Measurements from ENCODE around the gene HIVEP3. TPM values are rescaled to one million over a fixed set of nuclear protein-coding genes. Genes with fewer than 3 reads are reported as not detected.
A peak's percentile ranks its signal among the peaks of the same experiment; 100 is the strongest.

Gene HIVEP3
- total RNA-seq, 2 donors from 2014 or later = 2.3 to 12.8 TPM

DNA sequence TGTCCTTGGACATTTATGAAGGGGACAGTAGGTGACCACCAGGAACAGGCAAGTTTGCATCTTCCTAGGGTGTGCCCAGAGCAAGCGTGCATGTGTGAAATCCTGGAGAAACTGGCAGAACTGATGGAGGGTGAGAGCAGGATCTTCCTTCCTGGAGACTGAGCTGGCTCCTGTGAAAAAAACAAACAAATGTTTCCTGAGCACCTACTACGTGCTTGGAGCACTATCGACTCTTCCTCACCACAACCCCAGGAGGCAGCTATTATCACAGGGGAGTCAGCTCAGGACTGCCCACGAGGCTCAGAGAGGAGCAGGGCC is 432.7 kb downstream of the HIVEP3 start:
- no peak for DNase-seq (ENCODE audit: low spot score)
- Histone ChIP-seq H3K4me1 (ENCODE audit: control insufficient read depth in 1 of 2, low read depth in 2 of 2) (peaks cover 0 to 37% of the 10 kb centered on the region in 2 donors), H3K27ac (no peak overlapping the region), H3K27me3 (replicated peaks; ENCODE audit: insufficient read depth) (no peaks in the 10 kb centered on the region), H3K36me3 (no peaks in the 10 kb centered on the region), H3K9me3 (no peaks in the 10 kb centered on the region), H3K4me3 (no peak overlapping the region)
- ATAC-seq (ENCODE audit: insufficient number of reproducible peaks, low FRiP score, low read depth) = no peak
- TF ChIP-seq, protein P1, sequence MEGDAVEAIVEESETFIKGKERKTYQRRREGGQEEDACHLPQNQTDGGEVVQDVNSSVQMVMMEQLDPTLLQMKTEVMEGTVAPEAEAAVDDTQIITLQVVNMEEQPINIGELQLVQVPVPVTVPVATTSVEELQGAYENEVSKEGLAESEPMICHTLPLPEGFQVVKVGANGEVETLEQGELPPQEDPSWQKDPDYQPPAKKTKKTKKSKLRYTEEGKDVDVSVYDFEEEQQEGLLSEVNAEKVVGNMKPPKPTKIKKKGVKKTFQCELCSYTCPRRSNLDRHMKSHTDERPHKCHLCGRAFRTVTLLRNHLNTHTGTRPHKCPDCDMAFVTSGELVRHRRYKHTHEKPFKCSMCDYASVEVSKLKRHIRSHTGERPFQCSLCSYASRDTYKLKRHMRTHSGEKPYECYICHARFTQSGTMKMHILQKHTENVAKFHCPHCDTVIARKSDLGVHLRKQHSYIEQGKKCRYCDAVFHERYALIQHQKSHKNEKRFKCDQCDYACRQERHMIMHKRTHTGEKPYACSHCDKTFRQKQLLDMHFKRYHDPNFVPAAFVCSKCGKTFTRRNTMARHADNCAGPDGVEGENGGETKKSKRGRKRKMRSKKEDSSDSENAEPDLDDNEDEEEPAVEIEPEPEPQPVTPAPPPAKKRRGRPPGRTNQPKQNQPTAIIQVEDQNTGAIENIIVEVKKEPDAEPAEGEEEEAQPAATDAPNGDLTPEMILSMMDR (IDR thresholded peaks at IDR 0.05) = no peak

DNA sequence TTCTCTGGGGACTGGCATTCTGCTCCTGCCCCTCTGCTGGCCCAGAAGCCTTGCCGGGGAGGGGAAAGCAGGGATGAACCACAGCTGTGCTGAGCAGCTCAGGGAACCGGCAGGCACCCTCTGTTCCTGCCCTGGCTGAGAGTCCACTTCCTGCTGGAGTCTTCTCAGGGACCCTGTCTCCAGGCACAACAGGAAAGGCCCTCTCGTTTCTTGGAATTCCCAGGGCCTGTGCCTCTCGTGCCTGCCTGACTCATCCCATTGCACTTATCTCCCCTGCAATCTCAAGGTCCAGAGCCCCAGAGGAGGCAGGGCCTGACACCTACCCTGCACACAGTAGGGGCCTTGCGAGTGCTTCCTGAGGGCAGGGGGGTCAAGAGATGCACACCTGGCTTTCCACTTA is 433.1 kb downstream of the HIVEP3 start:
- TF ChIP-seq, protein P1 (IDR thresholded peaks at IDR 0.05) = no peak
- no peaks in the 10 kb centered on the region for H3K36me3 ChIP-seq
- peaks cover 0 to 36% of the 10 kb centered on the region in 2 donors for H3K4me1 ChIP-seq (ENCODE audit: control insufficient read depth in 1 of 2, low read depth in 2 of 2)
- H3K27ac ChIP-seq = no peak overlapping the region
- ATAC-seq (ENCODE audit: insufficient number of reproducible peaks, low FRiP score, low read depth) (no peak), DNase-seq (ENCODE audit: low spot score) (no peak)
- H3K4me3 ChIP-seq = no peak overlapping the region
- no peaks in the 10 kb centered on the region for H3K9me3 ChIP-seq
- H3K27me3 ChIP-seq (replicated peaks; ENCODE audit: insufficient read depth) = no peaks in the 10 kb centered on the region

DNA sequence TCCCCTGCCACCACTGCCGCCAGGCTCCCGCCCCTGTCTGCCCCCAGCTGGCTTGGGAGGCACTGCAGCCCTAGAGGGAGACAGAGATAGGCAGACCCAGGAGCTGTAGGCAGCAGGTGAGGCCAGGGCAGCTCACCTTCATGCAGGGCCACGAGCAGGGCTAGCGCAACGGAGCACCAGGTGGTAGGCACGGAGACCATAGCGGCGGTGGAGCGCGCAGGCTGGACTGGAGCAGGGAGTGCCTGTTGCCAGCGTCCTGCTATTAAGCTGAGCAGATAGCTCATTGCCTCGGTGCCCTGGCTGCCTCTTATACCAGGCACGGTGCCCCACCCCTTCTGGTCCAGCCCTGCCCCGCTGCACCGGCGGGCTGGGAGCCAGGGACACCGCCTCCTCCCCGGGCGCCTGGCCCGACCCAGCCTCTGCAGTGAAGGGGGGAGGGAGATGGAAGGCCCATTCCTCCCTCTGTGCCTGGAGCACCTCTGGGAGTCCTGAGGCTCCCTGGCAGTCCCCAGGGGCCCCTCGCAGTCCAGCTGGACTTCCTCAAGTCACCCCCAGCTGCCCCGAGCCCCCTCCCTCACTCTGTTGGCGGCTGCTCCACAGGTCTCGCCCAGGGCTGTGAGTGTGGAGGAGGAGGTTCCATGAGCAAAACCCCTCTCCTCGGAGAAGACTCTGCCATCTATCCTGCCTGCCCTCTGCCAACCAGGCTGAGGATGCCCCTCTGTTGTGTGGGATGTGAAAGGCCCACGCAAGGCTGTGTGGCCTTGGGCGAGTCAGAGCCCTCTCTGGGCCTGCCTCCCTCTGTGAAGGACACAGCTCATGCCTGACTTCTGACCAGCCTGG is 434.1 kb downstream of the HIVEP3 start, which contains the start of gene EDN2:
Gene EDN2, minus strand, starts transcription at position 282 of the 840 bp plus-strand sequence. Its CDS starts 82 bp downstream, at position 200.
- Histone ChIP-seq H3K36me3 (no peaks in the 10 kb centered on the region), H3K4me3 (no peak within 1 kb of the TSS), H3K27me3 (replicated peaks; ENCODE audit: insufficient read depth) (no peaks in the 10 kb centered on the region), H3K9me3 (no peaks in the 10 kb centered on the region), H3K27ac (no peak within 1 kb of the TSS), H3K4me1 (ENCODE audit: control insufficient read depth in 1 of 2, low read depth in 2 of 2) (peaks cover 0 to 46% of the 10 kb centered on the region in 2 donors)
- no peak for ATAC-seq (ENCODE audit: insufficient number of reproducible peaks, low FRiP score, low read depth)
- DNase-seq (ENCODE audit: low spot score) = no peak
- TF ChIP-seq, protein P1 (IDR thresholded peaks at IDR 0.05) = peak; percentile 12

DNA sequence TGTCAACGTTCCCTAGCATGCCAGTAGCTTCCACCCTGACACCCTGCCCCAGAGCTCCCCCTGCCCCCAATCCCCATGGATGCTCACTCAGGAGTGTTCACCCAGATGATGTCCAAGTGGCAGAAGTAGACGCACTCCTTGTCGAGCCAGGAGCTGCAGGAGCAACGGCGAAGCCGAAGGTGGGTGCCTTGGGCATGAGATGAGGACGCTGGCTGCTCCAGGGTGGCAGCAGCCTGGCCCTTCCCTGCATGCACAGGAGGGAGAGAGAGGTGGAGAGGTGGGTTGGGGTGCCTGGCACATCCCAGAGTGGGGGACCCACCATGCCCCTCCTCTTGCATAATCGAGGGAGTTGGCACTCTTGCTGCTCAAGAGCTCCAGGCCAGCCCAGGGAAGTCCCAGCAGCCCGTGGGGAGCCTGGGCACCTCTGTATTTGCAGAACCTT is 434.7 kb downstream of the HIVEP3 start:
- Histone ChIP-seq H3K4me3 (no peak overlapping the region), H3K36me3 (no peaks in the 10 kb centered on the region), H3K4me1 (ENCODE audit: control insufficient read depth in 1 of 2, low read depth in 2 of 2) (peaks cover 3 to 53% of the 10 kb centered on the region in 2 donors), H3K9me3 (no peaks in the 10 kb centered on the region), H3K27ac (no peak overlapping the region), H3K27me3 (replicated peaks; ENCODE audit: insufficient read depth) (no peaks in the 10 kb centered on the region)
- DNase-seq (ENCODE audit: low spot score) (no peak), ATAC-seq (ENCODE audit: insufficient number of reproducible peaks, low FRiP score, low read depth) (no peak)
- TF ChIP-seq, protein P1 (IDR thresholded peaks at IDR 0.05) = no peak

DNA sequence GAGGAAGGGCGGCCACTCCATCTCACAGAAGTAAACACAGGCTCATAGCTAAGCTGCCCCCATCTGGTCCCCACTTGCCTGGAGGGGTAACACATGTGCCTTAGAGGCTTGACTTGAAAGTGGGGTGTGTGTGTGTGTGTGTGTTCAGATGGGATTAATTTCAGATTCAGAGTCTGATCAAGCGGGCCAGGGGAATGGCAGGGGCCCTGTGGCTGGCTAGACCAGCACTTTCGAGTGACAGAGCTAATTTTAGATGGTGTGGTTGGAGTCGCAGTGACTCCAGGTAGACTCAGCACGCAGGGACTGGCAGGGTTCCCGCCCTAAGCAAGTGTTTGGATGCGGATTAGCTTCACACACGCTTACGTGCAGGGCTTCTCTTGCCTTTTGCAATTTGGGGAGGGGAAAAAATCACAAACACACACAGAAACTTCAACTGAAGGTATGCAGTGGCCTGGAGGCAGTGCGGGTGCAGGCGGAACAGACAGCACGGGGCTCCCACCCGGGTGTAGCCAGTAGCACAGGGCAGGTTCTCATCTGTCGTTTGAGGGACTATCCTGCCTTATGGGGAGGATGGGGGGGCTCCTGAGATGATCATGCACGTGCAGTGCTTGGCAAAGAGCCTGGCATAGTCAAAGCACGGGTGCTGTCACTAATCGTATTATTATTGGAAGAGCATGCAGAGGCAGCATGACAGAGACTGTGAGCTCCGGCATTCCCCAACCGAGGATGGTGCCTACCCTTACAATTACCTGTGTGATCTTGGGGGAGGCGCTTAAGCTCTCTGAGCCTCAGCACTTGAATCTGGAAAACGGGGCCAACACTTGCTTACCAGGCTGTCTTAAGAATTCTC is 435.5 kb downstream of the HIVEP3 start:
- Histone ChIP-seq H3K4me1 (ENCODE audit: control insufficient read depth in 1 of 2, low read depth in 2 of 2) (peaks cover 9 to 60% of the 10 kb centered on the region in 2 donors), H3K27me3 (replicated peaks; ENCODE audit: insufficient read depth) (no peaks in the 10 kb centered on the region), H3K36me3 (no peaks in the 10 kb centered on the region), H3K9me3 (no peaks in the 10 kb centered on the region), H3K4me3 (no peak overlapping the region), H3K27ac (no peak overlapping the region)
- DNase-seq (ENCODE audit: low spot score) (no peak), ATAC-seq (ENCODE audit: insufficient number of reproducible peaks, low FRiP score, low read depth) (no peak)
- TF ChIP-seq, protein P1 (IDR thresholded peaks at IDR 0.05) = no peak
